Epithelial cell of proximal tubule (primary cell): ENCODE results near the gene VSTM2L. TPM values are rescaled to one million over a fixed set of nuclear protein-coding genes. Genes with fewer than 3 reads are reported as not detected.

Experiments
- DNase-seq: peaks from one replicate; pipeline ENCODE4 v3.0.0-alpha.2; 2011; ENCODE audit warnings: low read depth
- H3K4me3 ChIP-seq: 2 replicates; pipeline ENCODE4 v1.5.1; 2011; ENCODE audit warnings: low read depth, mild to moderate bottlenecking, low read length
- CTCF ChIP-seq: conservative IDR thresholded peaks from 2 replicates; pipeline ENCODE4 v1.5.1; 2012; ENCODE audit warnings: low read depth, mild to moderate bottlenecking, low read length
- total RNA-seq: library from RNA; depleted of rRNA; stranded (reverse); fragments of >200 nt; gene quantifications from 2 replicates; pipeline ENCODE4 v1.2.3, GENCODE V29; 2015

Gene VSTM2L
- total RNA-seq, 1 donor from 2014 or later, result 4.5 TPM

- no peak for DNase-seq
- H3K4me3 ChIP-seq, result no peak overlapping the region
- no peak for TF ChIP-seq CTCF
Measured at GRCh38 chr20:37928996-37929682, 26.2 kb downstream of the VSTM2L start.

GRCh38 chr20:37929683-37930014 lies 26.7 kb downstream of the VSTM2L start:
- no peak for TF ChIP-seq CTCF
- DNase-seq, result no peak
- no peak overlapping the region for H3K4me3 ChIP-seq

- no peak for DNase-seq
- no peak for TF ChIP-seq CTCF
- H3K4me3 ChIP-seq, result no peak overlapping the region
Measured at GRCh38 chr20:37931153-37931922, 28.4 kb downstream of the VSTM2L start.

- no peak for TF ChIP-seq CTCF
- DNase-seq, result no peak
- H3K4me3 ChIP-seq, result no peak overlapping the region
Measured at GRCh38 chr20:37932074-37932473, 29.1 kb downstream of the VSTM2L start.

GRCh38 chr20:37932919-37933318 lies 30.0 kb downstream of the VSTM2L start:
- no peak for DNase-seq
- H3K4me3 ChIP-seq, result no peak overlapping the region
- TF ChIP-seq CTCF, result no peak

- no peak for TF ChIP-seq CTCF
Measured at GRCh38 chr20:37933786-37934633, 31.1 kb downstream of the VSTM2L start.

More at GRCh38 chr20:37933786-37934633, 31.1 kb downstream of the VSTM2L start:
- no peak for DNase-seq
- no peak overlapping the region for H3K4me3 ChIP-seq
